ENCODE results near the gene CABLES1.

CABLES1 gene

GRCh38 chr18:23209796-23210195 lies 74.5 kb downstream of the CABLES1 start:
- no peak for TF ChIP-seq CTCF (IDR thresholded peaks at IDR 0.05; ENCODE audit: insufficient read depth, low read length)
- no peak for TF ChIP-seq REST (IDR thresholded peaks at IDR 0.05; ENCODE audit: insufficient replicate concordance, low read depth)
- TF ChIP-seq GABPA (IDR thresholded peaks at IDR 0.05; ENCODE audit: low read depth) = no peak
- TF ChIP-seq SPI1 (IDR thresholded peaks at IDR 0.05; ENCODE audit: borderline replicate concordance, low read depth) = no peak
- no peak for TF ChIP-seq POLR2AphosphoS5 (IDR thresholded peaks at IDR 0.05; ENCODE audit: low read depth)
- no peak overlapping the region for H3K27ac ChIP-seq (replicated peaks)
- H3K27me3 ChIP-seq (ENCODE audit: insufficient read depth, poor library complexity, severe bottlenecking) = no peaks in the 10 kb centered on the region
- H3K4me3 ChIP-seq (replicated peaks; ENCODE audit: insufficient read depth, low read length) = no peak overlapping the region
- no peak for DNase-seq (ENCODE audit: low read depth in 1 of 2, low spot score in 1 of 2)

GRCh38 chr18:23210526-23210925 lies 75.2 kb downstream of the CABLES1 start:
- Histone ChIP-seq H3K4me3 (replicated peaks; ENCODE audit: insufficient read depth, low read length) (no peak overlapping the region), H3K27me3 (ENCODE audit: insufficient read depth, poor library complexity, severe bottlenecking) (no peaks in the 10 kb centered on the region), H3K27ac (replicated peaks) (no peak overlapping the region)
- TF ChIP-seq REST (IDR thresholded peaks at IDR 0.05; ENCODE audit: insufficient replicate concordance, low read depth) (no peak), POLR2AphosphoS5 (IDR thresholded peaks at IDR 0.05; ENCODE audit: low read depth) (no peak), GABPA (IDR thresholded peaks at IDR 0.05; ENCODE audit: low read depth) (no peak), CTCF (IDR thresholded peaks at IDR 0.05; ENCODE audit: insufficient read depth, low read length) (no peak), SPI1 (IDR thresholded peaks at IDR 0.05; ENCODE audit: borderline replicate concordance, low read depth) (no peak)
- no peak for DNase-seq (ENCODE audit: low read depth in 1 of 2, low spot score in 1 of 2)

- TF ChIP-seq GABPA (IDR thresholded peaks at IDR 0.05; ENCODE audit: low read depth) = no peak
- no peak for TF ChIP-seq CTCF (IDR thresholded peaks at IDR 0.05; ENCODE audit: insufficient read depth, low read length)
- H3K27ac ChIP-seq (replicated peaks) = no peak overlapping the region
- no peaks in the 10 kb centered on the region for H3K27me3 ChIP-seq (ENCODE audit: insufficient read depth, poor library complexity, severe bottlenecking)
- H3K4me3 ChIP-seq (replicated peaks; ENCODE audit: insufficient read depth, low read length) = no peak overlapping the region
- no peak for DNase-seq (ENCODE audit: low read depth in 1 of 2, low spot score in 1 of 2)
Measured at GRCh38 chr18:23211146-23211545, 75.9 kb downstream of the CABLES1 start.

GRCh38 chr18:23212161-23212560 lies 76.9 kb downstream of the CABLES1 start:
- TF ChIP-seq SPI1 (IDR thresholded peaks at IDR 0.05; ENCODE audit: borderline replicate concordance, low read depth) (no peak), GABPA (IDR thresholded peaks at IDR 0.05; ENCODE audit: low read depth) (no peak), REST (IDR thresholded peaks at IDR 0.05; ENCODE audit: insufficient replicate concordance, low read depth) (no peak)
- no peak overlapping the region for H3K27ac ChIP-seq (replicated peaks)

More at GRCh38 chr18:23212161-23212560, 76.9 kb downstream of the CABLES1 start:
- Histone ChIP-seq H3K27me3 (ENCODE audit: insufficient read depth, poor library complexity, severe bottlenecking) (no peaks in the 10 kb centered on the region), H3K4me3 (replicated peaks; ENCODE audit: insufficient read depth, low read length) (no peak overlapping the region)
- no peak for DNase-seq (ENCODE audit: low read depth in 1 of 2, low spot score in 1 of 2)

Measured in HL-60 (cell line).